H9 (cell line): ENCODE results near the gene CDK9. TPM values are rescaled to one million over a fixed set of nuclear protein-coding genes. Genes with fewer than 3 reads are reported as not detected.
A peak's percentile ranks its signal among the peaks of the same experiment; 100 is the strongest.

Experiments
- DNase-seq: peaks from one replicate; pipeline ENCODE4 v3.0.0-alpha.2; 2017
- H2AFZ ChIP-seq: one replicate; pipeline ENCODE4 v1.6.1; 2013; ENCODE audit warnings: mild to moderate bottlenecking, low read length, control low read depth, moderate library complexity
- H2AK5ac ChIP-seq: 2 replicates; pipeline ENCODE4 v1.6.1; 2013; ENCODE audit warnings: low read length, control low read depth, mixed read lengths; ENCODE audit not compliant: insufficient read length
- H2BK120ac ChIP-seq: one replicate; pipeline ENCODE4 v1.6.1; 2013; ENCODE audit warnings: low read depth, mild to moderate bottlenecking, low read length, control low read depth, inconsistent platforms; ENCODE audit not compliant: poor library complexity, severe bottlenecking
- H2BK12ac ChIP-seq: 2 replicates; pipeline ENCODE4 v1.6.1; 2013; ENCODE audit warnings: low read length, control low read depth, mixed read lengths, low read depth; ENCODE audit not compliant: insufficient read length
- H2BK15ac ChIP-seq: 2 replicates; pipeline ENCODE4 v1.6.1; 2013; ENCODE audit warnings: low read depth, low read length, control low read depth
- H2BK20ac ChIP-seq: one replicate; pipeline ENCODE4 v1.6.1; 2013; ENCODE audit warnings: low read depth, mild to moderate bottlenecking, low read length, control low read depth, inconsistent platforms; ENCODE audit not compliant: poor library complexity, severe bottlenecking
- H2BK5ac ChIP-seq: 2 replicates; pipeline ENCODE4 v1.6.1; 2013; ENCODE audit warnings: low read length, control low read depth, mixed read lengths; ENCODE audit not compliant: insufficient read length
- H3K14ac ChIP-seq: 2 replicates; pipeline ENCODE4 v1.6.1; 2013; ENCODE audit warnings: low read length, control low read depth; ENCODE audit not compliant: insufficient read depth
- H3K18ac ChIP-seq: 2 replicates; pipeline ENCODE4 v1.6.1; 2013; ENCODE audit warnings: low read depth, mild to moderate bottlenecking, mixed read lengths, low read length, control low read depth; ENCODE audit not compliant: insufficient read length
- H3K23ac ChIP-seq: 2 replicates; pipeline ENCODE4 v1.6.1; 2013; ENCODE audit warnings: low read length, control low read depth, mixed read lengths, low read depth; ENCODE audit not compliant: insufficient read length
- H3K23me2 ChIP-seq: 2 replicates; pipeline ENCODE4 v1.6.1; 2013; ENCODE audit warnings: low read depth, mild to moderate bottlenecking, mixed read lengths, low read length, control low read depth; ENCODE audit not compliant: insufficient read length, poor library complexity, severe bottlenecking
- H3K27ac ChIP-seq: 2 replicates; pipeline ENCODE4 v1.5.1; 2013; ENCODE audit warnings: low read length, control low read depth, mixed read lengths, low read depth; ENCODE audit not compliant: insufficient read length
- H3K27me3 ChIP-seq: 2 replicates; pipeline ENCODE4 v1.6.1; 2013; ENCODE audit warnings: low read length, control low read depth, inconsistent platforms; ENCODE audit not compliant: insufficient read depth
- H3K4ac ChIP-seq: 2 replicates; pipeline ENCODE4 v1.6.1; 2013; ENCODE audit warnings: low read depth, mild to moderate bottlenecking, control low read depth, inconsistent platforms, low read length, moderate library complexity
- H3K4me1 ChIP-seq: 2 replicates; pipeline ENCODE4 v1.6.1; 2013; ENCODE audit warnings: low read length, control low read depth, inconsistent platforms; ENCODE audit not compliant: insufficient read depth
- H3K4me2 ChIP-seq: 2 replicates; pipeline ENCODE4 v1.6.1; 2013; ENCODE audit warnings: low read length, control low read depth, mixed read lengths; ENCODE audit not compliant: insufficient read length, insufficient read depth
- H3K56ac ChIP-seq: 2 replicates; pipeline ENCODE4 v1.6.1; 2013; ENCODE audit warnings: low read depth, mild to moderate bottlenecking, mixed read lengths, low read length, control low read depth; ENCODE audit not compliant: insufficient read length
- H3K79me1 ChIP-seq: 2 replicates; pipeline ENCODE4 v1.6.1; 2013; ENCODE audit warnings: low read depth, mild to moderate bottlenecking, moderate library complexity, low read length, control low read depth, inconsistent platforms; ENCODE audit not compliant: insufficient read depth, poor library complexity, severe bottlenecking
- H3K79me2 ChIP-seq: 2 replicates; pipeline ENCODE4 v1.6.1; 2013; ENCODE audit warnings: low read length, control low read depth, inconsistent platforms; ENCODE audit not compliant: insufficient read depth
- H3K9ac ChIP-seq: 2 replicates; pipeline ENCODE4 v1.6.1; 2013; ENCODE audit warnings: low read length, control low read depth, mixed read lengths; ENCODE audit not compliant: insufficient read length; ENCODE audit errors: extremely low read depth
- H3K9me3 ChIP-seq: one replicate; pipeline ENCODE4 v1.6.1; 2013; ENCODE audit warnings: low read depth, low read length, inconsistent platforms; ENCODE audit not compliant: control insufficient read depth
- H3T11ph ChIP-seq: one replicate; pipeline ENCODE4 v1.6.1; 2013; ENCODE audit warnings: mild to moderate bottlenecking, low read length, control low read depth, inconsistent platforms
- H4K20me1 ChIP-seq: one replicate; pipeline ENCODE4 v1.6.1; 2013; ENCODE audit not compliant: control insufficient read depth, insufficient read length, insufficient read depth
- H4K5ac ChIP-seq: 2 replicates; pipeline ENCODE4 v1.6.1; 2013; ENCODE audit warnings: low read depth, mild to moderate bottlenecking, mixed read lengths, low read length, control low read depth; ENCODE audit not compliant: insufficient read length
- H4K8ac ChIP-seq: replicated peaks from 2 replicates; pipeline ENCODE4 v1.6.1; 2013; ENCODE audit warnings: low read length, control low read depth, mixed read lengths, low read depth; ENCODE audit not compliant: insufficient read length
- H4K91ac ChIP-seq: 2 replicates; pipeline ENCODE4 v1.6.1; 2013; ENCODE audit warnings: low read depth, mild to moderate bottlenecking, moderate library complexity, mixed read lengths, low read length, control low read depth; ENCODE audit not compliant: insufficient read length
- H3K27ac Mint-ChIP-seq, 3 experiments: 2 replicates in 2 of 3; 3 replicates in 1 of 3; pipeline ENCODE4 v1.8.0; 2020 to 2021; ENCODE audit warnings: mixed read lengths in 3 of 3, mild to moderate bottlenecking in 1 of 3, moderate library complexity in 1 of 3
- H3K27me3 Mint-ChIP-seq: 2 replicates; pipeline ENCODE4 v1.8.0; 2021; ENCODE audit warnings: low read depth, mild to moderate bottlenecking, moderate library complexity, mixed read lengths
- H3K36me3 Mint-ChIP-seq, 3 experiments: 2 replicates in 2 of 3; 3 replicates in 1 of 3; pipeline ENCODE4 v1.8.0; 2020 to 2021; ENCODE audit warnings: low read depth in 3 of 3, mixed read lengths in 3 of 3; ENCODE audit not compliant: insufficient read depth in 1 of 3
- H3K4me1 Mint-ChIP-seq, 2 experiments: 2 replicates each; pipeline ENCODE4 v1.8.0; 2020; ENCODE audit warnings: mixed read lengths in 2 of 2
- H3K4me3 Mint-ChIP-seq, 2 experiments: 2 replicates in 1 of 2; 3 replicates in 1 of 2; pipeline ENCODE4 v1.8.0; 2020 to 2021; ENCODE audit warnings: mild to moderate bottlenecking in 2 of 2, mixed read lengths in 2 of 2, moderate library complexity in 1 of 2
- H3K9me3 Mint-ChIP-seq, 2 experiments: 2 replicates in 1 of 2; 3 replicates in 1 of 2; pipeline ENCODE4 v1.8.0; 2020; ENCODE audit warnings: mild to moderate bottlenecking in 2 of 2, mixed read lengths in 2 of 2, moderate library complexity in 1 of 2
- WGBS: extraction: QIAGEN DNeasy Blood & Tissue Kit; methylation state at CpG from one replicate; pipeline ENCODE4 v1.1.7; 2013; ENCODE audit warnings: missing lambda C conversion rate, low lambda C conversion rate, mixed read lengths; ENCODE audit not compliant: insufficient read length; ENCODE audit errors: extremely low coverage; 5-methylcytosine and 5-hydroxymethylcytosine counted together
- total RNA-seq: library from RNA; stranded (reverse); gene quantifications from 2 replicates; pipeline ENCODE4 v1.2.1, GENCODE V29; 2021
- TF ChIP-seq, protein P1 (sequence below): fragments of 200-600 bp; sonication (generic); conservative IDR thresholded peaks from 3 replicates; pipeline ENCODE4 v1.8.0; 2021; ENCODE audit warnings: antibody characterized with exemption, mild to moderate bottlenecking

CDK9 gene
- total RNA-seq, 1 experiment from 2014 or later = 85.7 TPM

DNA sequence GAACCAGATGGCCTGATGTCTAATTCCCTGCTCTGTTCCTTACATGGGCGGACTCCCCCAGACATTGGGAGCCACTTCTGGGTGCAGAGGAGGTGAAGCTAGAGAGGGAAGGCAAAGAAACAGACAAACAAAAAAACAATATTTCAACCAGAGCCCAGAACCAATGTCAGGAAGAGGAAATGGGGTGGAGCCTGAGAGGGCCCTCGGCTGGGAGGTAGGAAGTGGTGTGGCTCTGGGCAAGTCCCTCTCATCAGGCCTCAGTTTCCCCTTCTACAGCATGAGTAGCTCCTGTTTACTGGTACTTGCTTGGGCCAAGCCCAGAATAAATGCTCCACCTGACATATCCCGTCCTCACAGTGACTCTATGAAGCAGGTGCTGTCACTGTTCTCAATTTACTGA lies 18.4 kb upstream of the CDK9 start:
- Mint-ChIP-seq H3K4me1 (peaks cover 44 to 56% of the 10 kb centered on the region in 2 experiments), H3K9me3 (no peaks in the 10 kb centered on the region; a peak in 1 of 5 replicates), H3K4me3 (no peak overlapping the region), H3K36me3 (no peaks in the 10 kb centered on the region), H3K27me3 (peaks cover 11% of the 10 kb centered on the region), H3K27ac (0 out of 7 replicates have a peak overlapping the region, but pooled peaks of 1 of the 3 experiments have one; percentile 11)
- H3K56ac ChIP-seq = no peak overlapping the region
- H3K4me2 ChIP-seq = no peak overlapping the region
- H3K27me3 ChIP-seq = no peaks in the 10 kb centered on the region
- no peak overlapping the region for H3K14ac ChIP-seq
- no CpG with 5 or more reads among the region's 3 CpGs for WGBS
- H4K5ac ChIP-seq = no peak overlapping the region
- DNase-seq = no peak
- H3K23ac ChIP-seq = no peak overlapping the region
- TF ChIP-seq, protein P1, sequence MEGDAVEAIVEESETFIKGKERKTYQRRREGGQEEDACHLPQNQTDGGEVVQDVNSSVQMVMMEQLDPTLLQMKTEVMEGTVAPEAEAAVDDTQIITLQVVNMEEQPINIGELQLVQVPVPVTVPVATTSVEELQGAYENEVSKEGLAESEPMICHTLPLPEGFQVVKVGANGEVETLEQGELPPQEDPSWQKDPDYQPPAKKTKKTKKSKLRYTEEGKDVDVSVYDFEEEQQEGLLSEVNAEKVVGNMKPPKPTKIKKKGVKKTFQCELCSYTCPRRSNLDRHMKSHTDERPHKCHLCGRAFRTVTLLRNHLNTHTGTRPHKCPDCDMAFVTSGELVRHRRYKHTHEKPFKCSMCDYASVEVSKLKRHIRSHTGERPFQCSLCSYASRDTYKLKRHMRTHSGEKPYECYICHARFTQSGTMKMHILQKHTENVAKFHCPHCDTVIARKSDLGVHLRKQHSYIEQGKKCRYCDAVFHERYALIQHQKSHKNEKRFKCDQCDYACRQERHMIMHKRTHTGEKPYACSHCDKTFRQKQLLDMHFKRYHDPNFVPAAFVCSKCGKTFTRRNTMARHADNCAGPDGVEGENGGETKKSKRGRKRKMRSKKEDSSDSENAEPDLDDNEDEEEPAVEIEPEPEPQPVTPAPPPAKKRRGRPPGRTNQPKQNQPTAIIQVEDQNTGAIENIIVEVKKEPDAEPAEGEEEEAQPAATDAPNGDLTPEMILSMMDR = no peak
- no peaks in the 10 kb centered on the region for H4K20me1 ChIP-seq
- no peaks in the 10 kb centered on the region for H3K79me1 ChIP-seq
- H3K9me3 ChIP-seq = no peaks in the 10 kb centered on the region
- no peak overlapping the region for H3K18ac ChIP-seq
- H3K4me1 ChIP-seq = peaks cover 8% of the 10 kb centered on the region
- H3T11ph ChIP-seq = no peak overlapping the region
- no peaks in the 10 kb centered on the region for H3K79me2 ChIP-seq
- H2AK5ac ChIP-seq = no peak overlapping the region
- peaks cover 6% of the 10 kb centered on the region for H3K23me2 ChIP-seq
- no peak overlapping the region for H3K4ac ChIP-seq
- H2AFZ ChIP-seq = no peak overlapping the region
- no peak overlapping the region for H2BK5ac ChIP-seq
- no peak overlapping the region for H4K91ac ChIP-seq
- no peak overlapping the region for H2BK12ac ChIP-seq
- no peak overlapping the region for H3K27ac ChIP-seq
- no peak overlapping the region for H4K8ac ChIP-seq
- no peak overlapping the region for H3K9ac ChIP-seq
- H2BK15ac ChIP-seq = no peak overlapping the region
- no peak overlapping the region for H2BK120ac ChIP-seq
- H2BK20ac ChIP-seq = no peak overlapping the region
